Measurements from ENCODE around the gene IQSEC1.

Gene IQSEC1

GRCh38 chr3:12996181-12996506, 77.1 kb downstream of the IQSEC1 start:
- no peak for DNase-seq

DNA sequence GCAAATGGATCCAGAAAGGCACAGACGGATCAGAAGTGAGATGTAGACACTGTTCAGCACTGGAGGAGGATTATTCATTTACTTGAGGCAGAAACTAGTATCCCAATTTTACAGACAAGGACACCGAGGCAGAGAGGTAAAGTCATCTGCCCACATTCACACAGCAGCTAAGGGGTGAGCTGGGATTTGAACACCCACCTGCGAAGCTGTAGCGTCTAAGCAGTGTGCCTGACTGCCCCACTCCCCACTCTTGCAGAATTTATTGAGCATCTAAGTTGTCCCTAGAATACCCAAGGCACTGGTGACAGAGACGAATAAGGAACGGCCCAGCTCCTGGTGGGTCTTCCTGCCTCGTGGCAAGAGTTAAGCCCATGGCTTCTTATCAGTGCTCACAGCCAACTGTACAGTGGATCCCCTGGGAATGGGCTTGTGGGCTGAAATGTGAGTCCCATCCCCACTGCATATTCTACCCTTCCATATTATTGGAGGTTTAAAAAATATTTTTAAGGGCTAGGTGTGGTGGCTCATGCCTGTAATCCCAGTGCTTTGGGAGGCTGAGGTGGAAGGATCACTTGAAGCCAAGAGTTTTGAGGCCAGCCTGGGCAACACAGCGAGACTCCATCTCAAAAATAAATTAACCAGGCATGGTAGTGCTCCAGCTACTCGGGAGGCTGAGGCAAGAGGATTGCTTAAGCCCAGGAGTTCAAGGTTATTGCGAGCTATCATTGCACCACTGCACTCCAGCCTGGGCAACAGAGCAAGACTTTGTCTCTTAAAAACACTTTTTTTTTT, 77.6 kb downstream of the IQSEC1 start:
- DNase-seq = no peak

DNA sequence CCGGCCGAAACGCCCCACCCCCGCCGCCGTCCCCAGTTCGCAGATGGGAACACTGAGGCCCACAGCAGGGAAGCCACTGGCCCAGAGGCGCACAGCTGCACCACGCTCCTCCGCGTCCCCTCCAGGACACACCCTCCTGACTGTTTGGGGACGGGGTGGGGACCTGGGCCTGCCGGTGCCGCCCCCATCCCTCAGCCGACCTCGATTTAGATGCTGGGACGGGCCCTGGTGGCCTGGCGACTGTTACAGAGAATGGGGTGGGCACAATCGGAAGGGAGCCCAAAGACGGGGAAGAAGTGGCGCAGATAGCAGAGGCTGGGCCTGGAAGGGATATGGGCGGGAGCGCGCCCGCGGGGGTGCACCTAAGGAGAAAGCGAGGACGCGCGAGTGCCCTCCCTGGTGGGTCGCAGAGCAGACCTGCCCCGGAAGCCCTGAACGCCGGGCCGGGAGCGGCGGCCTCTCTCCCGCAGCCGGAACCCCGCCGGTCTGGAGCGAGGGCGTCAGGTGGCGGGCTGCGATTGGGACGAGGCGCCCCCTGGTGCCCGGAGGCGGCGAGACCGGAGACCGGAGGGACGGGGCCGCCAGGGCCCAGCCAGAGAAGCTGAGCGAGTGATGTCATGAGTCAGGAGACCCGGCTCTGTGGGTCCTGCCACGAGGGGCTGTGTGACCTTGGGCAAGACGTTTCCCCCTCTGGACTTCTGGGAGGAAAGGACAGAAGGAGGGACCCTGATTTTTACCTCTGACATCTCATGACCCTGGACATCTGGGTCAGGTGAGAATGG, 78.4 kb downstream of the IQSEC1 start:
- peak; percentile 79 for DNase-seq

DNA sequence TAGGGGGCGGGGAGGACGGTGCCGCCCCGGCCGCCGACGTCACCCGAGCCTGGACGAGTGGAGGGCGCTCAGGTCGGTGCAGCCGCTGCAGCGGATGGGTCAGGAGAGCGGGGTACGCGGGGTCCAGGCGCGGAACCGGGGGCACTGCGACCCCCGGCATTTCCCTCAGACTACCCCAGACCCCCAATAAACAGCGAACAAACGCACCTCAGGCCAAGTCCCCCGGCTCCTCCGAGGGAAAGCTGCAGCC, 78.9 kb downstream of the IQSEC1 start:
- no peak for DNase-seq

GRCh38 chr3:12993517-12994356, 79.5 kb downstream of the IQSEC1 start:
- no peak for DNase-seq

- DNase-seq = no peak
Measured at GRCh38 chr3:12992629-12993516, 80.4 kb downstream of the IQSEC1 start.

DNA sequence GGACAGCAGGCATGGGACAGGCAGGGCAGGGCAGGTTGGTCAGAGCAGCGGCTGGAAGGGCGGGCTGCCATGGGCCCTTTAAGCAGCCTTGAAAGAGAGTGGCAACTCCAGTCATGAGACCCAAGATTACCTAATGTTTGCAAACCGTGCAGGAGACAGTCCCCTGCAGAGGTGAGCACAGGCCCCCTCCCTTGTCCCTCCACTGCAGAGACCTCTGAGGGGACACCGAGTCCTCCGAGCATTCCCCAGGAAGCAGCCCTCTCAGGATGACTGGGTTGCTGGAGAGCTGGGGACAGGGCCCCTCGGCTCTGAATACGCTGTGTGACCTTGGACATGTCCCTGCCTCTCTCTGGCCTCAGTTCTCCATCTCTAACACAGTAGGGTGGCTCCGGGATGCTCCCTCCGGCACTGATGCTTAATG, 81.4 kb downstream of the IQSEC1 start:
- no peak for DNase-seq

DNA sequence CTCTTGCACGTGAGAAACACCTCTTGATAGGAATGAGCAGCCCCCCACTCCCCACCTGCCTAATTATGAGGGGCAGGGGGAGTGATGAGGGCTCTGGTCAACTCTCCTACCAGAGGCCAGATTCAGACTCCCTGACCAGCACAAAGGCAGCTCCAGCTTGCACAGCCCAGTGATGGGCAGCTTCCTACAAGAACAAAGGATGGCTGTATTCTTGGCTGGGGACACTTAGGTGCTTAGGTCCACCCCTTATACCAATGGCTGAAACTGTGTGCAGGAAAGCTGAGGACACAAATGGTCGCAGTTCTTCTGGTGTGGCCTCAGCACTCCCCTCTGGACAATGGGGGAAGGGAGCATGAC, 81.8 kb downstream of the IQSEC1 start:
- DNase-seq = no peak

DNA sequence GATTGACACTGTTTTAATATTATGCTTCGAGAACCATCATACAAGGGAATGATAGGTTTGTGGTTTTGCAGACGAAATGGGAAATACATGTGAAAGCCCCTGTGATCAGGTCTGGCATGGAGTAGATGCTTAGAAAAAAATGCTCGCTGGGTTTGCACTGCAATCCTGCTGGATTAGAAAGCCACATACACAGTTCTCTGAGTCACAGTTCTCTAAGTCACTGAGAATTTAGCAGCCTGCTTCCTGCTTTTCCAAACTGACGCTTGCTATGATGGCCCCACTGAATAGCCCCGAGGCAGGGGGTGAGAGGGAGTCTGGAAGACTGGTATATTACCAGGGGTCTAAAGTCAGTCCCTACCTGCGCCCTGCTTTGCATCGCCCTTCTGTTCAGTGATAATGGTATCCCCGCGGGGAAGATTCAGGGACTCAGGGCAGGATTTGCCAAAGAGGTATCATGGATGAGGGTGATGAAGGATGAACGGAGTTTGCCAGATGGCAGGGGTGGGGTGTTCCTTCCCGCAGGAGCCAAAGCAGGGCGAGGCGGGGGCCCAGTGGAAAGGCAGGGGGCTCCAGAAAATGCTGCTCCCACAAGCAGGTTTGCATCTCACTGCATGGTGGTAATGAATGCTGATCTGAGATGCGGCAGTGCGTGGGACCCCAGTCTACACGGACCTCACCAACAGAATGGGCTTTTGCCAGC, 82.3 kb downstream of the IQSEC1 start:
- DNase-seq = no peak

DNA sequence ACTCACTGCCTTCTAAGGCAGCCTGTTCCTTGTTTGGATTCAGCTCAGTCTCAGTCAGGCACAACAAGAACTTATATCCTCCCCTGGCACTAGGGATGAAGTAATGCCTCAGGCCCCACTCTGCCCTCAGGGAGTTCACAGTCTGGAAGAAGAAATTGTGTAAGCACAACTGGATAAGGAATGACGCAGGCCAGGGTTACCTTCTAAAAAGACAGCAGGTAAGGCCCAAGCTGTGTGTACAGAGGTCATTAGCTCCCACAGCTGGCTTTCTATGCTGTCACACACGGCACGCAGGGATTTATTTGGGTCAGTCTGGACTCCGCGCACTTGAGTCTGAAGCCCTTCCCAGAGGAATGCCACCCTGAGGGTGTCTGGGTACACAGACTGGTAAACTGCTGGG, 82.9 kb downstream of the IQSEC1 start:
- no peak for DNase-seq

DNA sequence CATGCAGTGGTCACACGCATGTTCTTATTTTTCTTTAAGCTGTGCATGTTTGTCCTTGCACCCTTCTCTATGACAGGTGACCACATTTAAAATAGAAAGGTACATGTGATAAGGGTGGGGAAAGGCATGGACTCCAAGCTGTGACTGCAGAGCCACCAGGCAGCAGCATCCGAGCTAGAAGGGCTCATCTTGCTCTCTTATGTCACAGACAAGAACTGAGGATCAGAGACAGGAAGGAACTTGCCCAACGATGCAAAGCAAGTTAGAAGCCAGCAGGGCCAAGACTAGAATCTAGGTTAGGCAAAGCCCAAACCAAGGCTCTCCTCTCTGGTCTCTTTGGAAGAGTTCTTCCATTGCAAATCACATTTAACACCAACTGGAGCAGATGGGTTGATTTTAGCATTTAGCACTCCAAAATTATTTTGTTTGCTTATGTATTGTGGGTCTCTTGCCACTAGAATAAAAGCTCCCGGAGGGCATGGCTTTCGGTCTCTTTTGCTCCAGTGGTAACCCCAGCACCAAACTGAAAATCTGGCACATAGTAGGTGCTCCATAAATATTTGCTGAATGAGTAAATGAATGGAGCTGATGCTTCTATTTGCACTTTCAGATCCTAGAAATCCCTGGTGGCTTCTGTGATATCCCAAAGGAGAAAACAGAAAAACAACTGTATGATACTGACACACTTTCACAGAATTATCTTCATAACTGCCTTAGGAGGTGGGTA, 84.3 kb downstream of the IQSEC1 start:
- DNase-seq = no peak

- no peak for DNase-seq
Measured at GRCh38 chr3:12987602-12988001, 85.6 kb downstream of the IQSEC1 start.

DNA sequence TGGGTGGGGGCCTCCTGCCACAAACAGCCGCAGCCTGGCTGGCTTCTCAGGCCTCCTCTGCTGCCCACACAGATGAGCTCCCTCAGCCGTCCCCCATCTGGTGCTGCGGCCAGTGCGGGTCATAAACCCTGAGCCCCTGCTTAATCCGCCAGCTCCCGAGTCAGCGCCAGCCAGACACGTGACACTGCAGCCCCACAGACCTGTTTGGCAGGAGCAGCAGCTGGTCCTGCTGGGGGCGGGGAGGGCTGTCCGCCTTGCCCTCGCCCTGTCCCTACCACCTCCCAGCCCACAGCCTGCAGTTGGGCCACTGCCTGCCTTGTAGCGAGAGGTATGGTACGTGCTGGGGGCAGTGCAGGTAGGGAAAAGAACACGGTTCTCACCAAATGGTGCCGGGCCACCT, 86.2 kb downstream of the IQSEC1 start:
- DNase-seq = no peak

DNA sequence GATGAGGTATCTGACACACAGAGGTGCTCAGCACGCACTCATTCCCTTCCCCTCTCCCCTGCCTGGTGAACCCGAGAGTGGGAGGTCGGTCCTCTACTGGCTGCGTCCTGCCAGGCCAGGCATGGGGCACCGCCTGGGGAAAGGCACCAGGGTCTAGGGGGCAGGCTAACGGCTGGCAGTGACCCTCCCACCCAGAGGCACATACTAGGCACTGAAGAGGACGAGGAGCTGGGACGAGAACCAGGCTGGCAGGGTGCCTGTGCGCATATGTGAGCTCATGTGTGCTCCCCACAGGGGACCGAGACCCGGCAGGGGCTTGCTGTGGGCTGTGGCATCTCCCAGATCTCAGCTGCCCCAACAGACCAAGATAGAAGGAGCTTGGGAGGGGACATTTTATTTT, 86.7 kb downstream of the IQSEC1 start:
- no peak for DNase-seq

DNA sequence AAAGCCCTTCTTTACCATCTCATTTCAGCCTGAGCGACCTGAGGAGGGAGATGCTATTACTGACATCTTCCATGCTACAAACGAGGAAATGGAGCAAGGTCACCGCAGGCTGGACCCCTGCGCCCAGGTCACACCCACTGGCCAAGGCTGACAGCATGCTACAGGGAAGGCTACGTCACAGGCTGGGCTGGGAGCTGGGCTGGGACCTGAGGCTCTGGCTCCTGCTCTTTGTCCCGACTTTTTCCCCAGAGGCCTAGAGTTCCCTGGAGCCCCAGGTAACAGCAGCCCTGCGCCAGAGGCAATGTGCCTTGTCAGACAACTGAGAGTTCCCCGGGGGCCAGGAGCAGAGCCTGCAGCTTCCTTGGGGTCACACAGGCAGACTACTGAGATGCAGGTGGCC, 87.2 kb downstream of the IQSEC1 start:
- no peak for DNase-seq

DNA sequence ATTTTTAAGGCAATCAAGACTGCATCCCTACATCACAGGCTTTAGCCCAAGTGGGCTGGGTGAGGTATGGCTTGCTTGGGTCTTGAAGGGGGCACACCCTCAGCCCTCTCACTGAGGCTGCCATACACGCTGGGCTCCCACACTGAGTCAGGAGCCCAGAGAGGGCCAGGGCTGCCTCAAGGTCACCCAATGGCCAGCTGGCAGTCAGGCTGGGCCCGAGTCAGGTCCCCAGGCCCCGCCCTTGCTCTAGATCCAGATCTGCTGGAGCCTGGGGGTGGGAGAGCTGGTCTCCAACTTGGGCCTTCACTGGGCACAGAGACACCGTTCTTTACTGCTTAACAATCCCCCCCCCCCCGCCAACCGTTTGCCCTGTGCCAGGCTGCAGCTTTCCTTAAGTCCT, 88.1 kb downstream of the IQSEC1 start:
- DNase-seq = no peak

DNA sequence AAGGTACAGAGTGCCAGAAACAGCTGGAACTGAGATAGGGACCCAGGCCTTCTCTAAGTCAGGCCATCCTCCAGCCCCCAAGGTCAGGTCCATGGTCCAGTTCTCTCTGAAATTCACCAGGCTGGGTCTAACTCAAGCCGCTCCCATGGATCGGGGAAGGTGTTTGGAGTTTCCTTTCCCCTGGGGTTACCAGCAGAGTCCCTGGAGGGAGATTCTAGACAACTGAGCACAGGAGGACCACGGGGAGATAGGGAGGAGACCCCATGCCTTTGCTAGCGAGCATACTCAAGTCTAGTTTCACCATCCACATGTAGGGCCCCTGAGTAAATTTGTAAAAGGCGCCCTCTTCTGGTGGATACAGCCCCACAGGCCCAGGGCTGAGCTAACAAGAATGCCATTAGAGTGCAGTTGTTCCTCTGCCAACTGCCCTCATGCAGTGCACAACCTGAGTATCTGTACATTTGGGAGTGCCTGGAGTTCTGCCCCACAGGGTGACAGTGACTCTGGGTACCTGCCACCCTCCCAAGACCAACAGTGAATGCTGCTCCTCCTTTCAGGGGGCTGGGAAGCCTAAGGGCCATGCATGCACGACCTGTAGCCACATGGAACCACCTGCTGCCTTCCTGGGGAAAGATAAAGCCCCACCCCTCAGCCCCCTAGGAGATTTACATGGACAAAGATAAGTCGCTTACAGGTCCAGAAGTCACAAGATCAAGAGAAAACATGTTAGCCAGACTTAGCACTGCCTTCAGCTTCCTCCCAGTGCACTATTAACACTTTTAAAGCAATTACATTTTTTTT, 89.0 kb downstream of the IQSEC1 start:
- DNase-seq = no peak

GRCh38 chr3:12983319-12983718, 89.9 kb downstream of the IQSEC1 start:
- DNase-seq = no peak

- DNase-seq = no peak
Measured at GRCh38 chr3:12982619-12983101, 90.6 kb downstream of the IQSEC1 start.
